GM23338 (cell line): Measurements from ENCODE around the gene ACSL3.

ENCODE experiments used
- CREB1 ChIP-seq: fragments of 250-450 bp; sonication (Bioruptor Pico); IDR thresholded peaks from 2 replicates; pipeline ENCODE4 v1.5.0; 2020; ENCODE audit warnings: low read depth, mild to moderate bottlenecking, moderate library complexity
- ETS1 ChIP-seq: IDR thresholded peaks from 2 replicates; pipeline ENCODE4 v1.6.1; 2016; ENCODE audit warnings: antibody characterized with exemption
- EZH2 ChIP-seq: fragments of 200-600 bp; sonication (generic); IDR thresholded peaks from one replicate; pipeline ENCODE4 v1.8.0; 2017; ENCODE audit warnings: antibody characterized with exemption, mild to moderate bottlenecking, low read depth; ENCODE audit not compliant: unreplicated experiment
- EZH2phosphoT487 ChIP-seq: fragments of 200-600 bp; sonication (generic); IDR thresholded peaks from one replicate; pipeline ENCODE4 v1.8.1; 2018; ENCODE audit warnings: antibody characterized with exemption; ENCODE audit not compliant: unreplicated experiment
- JUNB ChIP-seq: IDR thresholded peaks from one replicate; pipeline ENCODE4 v1.6.1; 2016; ENCODE audit warnings: antibody characterized with exemption; ENCODE audit not compliant: unreplicated experiment
- NANOG ChIP-seq: IDR thresholded peaks from 2 replicates; pipeline ENCODE4 v1.6.1; 2016; ENCODE audit warnings: antibody characterized with exemption, borderline replicate concordance
- POLR2AphosphoS5 ChIP-seq: IDR thresholded peaks from 2 replicates; pipeline ENCODE4 v1.6.1; 2016; ENCODE audit warnings: antibody characterized with exemption, low read depth
- REST ChIP-seq: IDR thresholded peaks from one replicate; pipeline ENCODE4 v1.6.1; 2018; ENCODE audit warnings: antibody characterized with exemption; ENCODE audit not compliant: unreplicated experiment
- STAT1 ChIP-seq: IDR thresholded peaks from one replicate; pipeline ENCODE4 v1.6.1; 2016; ENCODE audit warnings: antibody characterized with exemption; ENCODE audit not compliant: unreplicated experiment
- ZNF331 ChIP-seq: fragments of 250-450 bp; sonication (Bioruptor Pico); IDR thresholded peaks from 2 replicates; pipeline ENCODE4 v1.5.0; 2020; ENCODE audit warnings: low read depth, mild to moderate bottlenecking, moderate library complexity
- TF ChIP-seq, protein P1 (sequence below), 2 experiments: fragments of 200-600 bp in 1 of 2; sonication (generic) in 1 of 2; conservative IDR thresholded peaks; 2 replicates each; pipeline versions ENCODE4 v1.5.1 to v1.6.1; 2016 to 2017; ENCODE audit warnings: antibody characterized with exemption in 2 of 2, low read depth in 2 of 2, mild to moderate bottlenecking in 2 of 2, moderate library complexity in 1 of 2
- TF ChIP-seq, protein P2 (sequence below): fragments of 250-450 bp; sonication (Bioruptor Pico); IDR thresholded peaks from 2 replicates; pipeline ENCODE4 v1.5.0; 2020; ENCODE audit warnings: mild to moderate bottlenecking, moderate library complexity

DNA sequence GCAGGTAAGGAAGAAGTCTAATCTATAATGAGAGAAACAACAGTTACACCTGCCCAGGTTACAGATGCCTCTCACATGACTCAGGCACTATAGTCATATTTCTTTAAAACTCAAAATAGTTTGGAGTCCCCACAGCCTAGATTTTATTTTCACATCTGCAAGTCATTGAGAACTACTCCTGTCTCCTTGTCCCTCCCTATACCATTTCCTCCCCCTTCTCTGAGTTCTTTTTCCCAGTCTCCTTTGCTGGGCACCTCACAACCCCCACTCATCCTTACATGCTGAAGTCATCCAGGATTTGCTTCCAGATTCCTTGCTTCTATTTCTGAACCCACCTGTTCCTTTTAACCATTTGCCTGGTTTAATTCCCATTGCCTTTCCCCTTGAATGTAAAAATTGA is 118.0 kb downstream of the ACSL3 start:
- TF ChIP-seq CREB1 (CRISPR knock-in tag) (no peak), EZH2 (no peak), EZH2phosphoT487 (no peak), REST (no peak), JUNB (no peak), POLR2AphosphoS5 (no peak), ZNF331 (CRISPR knock-in tag) (no peak), STAT1 (no peak), NANOG (no peak), ETS1 (no peak)
- TF ChIP-seq, protein P1, sequence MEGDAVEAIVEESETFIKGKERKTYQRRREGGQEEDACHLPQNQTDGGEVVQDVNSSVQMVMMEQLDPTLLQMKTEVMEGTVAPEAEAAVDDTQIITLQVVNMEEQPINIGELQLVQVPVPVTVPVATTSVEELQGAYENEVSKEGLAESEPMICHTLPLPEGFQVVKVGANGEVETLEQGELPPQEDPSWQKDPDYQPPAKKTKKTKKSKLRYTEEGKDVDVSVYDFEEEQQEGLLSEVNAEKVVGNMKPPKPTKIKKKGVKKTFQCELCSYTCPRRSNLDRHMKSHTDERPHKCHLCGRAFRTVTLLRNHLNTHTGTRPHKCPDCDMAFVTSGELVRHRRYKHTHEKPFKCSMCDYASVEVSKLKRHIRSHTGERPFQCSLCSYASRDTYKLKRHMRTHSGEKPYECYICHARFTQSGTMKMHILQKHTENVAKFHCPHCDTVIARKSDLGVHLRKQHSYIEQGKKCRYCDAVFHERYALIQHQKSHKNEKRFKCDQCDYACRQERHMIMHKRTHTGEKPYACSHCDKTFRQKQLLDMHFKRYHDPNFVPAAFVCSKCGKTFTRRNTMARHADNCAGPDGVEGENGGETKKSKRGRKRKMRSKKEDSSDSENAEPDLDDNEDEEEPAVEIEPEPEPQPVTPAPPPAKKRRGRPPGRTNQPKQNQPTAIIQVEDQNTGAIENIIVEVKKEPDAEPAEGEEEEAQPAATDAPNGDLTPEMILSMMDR (conservative IDR thresholded peaks at IDR 0.05; ENCODE audit: low read depth in 2 of 2) = no peak
- TF ChIP-seq, protein P2, sequence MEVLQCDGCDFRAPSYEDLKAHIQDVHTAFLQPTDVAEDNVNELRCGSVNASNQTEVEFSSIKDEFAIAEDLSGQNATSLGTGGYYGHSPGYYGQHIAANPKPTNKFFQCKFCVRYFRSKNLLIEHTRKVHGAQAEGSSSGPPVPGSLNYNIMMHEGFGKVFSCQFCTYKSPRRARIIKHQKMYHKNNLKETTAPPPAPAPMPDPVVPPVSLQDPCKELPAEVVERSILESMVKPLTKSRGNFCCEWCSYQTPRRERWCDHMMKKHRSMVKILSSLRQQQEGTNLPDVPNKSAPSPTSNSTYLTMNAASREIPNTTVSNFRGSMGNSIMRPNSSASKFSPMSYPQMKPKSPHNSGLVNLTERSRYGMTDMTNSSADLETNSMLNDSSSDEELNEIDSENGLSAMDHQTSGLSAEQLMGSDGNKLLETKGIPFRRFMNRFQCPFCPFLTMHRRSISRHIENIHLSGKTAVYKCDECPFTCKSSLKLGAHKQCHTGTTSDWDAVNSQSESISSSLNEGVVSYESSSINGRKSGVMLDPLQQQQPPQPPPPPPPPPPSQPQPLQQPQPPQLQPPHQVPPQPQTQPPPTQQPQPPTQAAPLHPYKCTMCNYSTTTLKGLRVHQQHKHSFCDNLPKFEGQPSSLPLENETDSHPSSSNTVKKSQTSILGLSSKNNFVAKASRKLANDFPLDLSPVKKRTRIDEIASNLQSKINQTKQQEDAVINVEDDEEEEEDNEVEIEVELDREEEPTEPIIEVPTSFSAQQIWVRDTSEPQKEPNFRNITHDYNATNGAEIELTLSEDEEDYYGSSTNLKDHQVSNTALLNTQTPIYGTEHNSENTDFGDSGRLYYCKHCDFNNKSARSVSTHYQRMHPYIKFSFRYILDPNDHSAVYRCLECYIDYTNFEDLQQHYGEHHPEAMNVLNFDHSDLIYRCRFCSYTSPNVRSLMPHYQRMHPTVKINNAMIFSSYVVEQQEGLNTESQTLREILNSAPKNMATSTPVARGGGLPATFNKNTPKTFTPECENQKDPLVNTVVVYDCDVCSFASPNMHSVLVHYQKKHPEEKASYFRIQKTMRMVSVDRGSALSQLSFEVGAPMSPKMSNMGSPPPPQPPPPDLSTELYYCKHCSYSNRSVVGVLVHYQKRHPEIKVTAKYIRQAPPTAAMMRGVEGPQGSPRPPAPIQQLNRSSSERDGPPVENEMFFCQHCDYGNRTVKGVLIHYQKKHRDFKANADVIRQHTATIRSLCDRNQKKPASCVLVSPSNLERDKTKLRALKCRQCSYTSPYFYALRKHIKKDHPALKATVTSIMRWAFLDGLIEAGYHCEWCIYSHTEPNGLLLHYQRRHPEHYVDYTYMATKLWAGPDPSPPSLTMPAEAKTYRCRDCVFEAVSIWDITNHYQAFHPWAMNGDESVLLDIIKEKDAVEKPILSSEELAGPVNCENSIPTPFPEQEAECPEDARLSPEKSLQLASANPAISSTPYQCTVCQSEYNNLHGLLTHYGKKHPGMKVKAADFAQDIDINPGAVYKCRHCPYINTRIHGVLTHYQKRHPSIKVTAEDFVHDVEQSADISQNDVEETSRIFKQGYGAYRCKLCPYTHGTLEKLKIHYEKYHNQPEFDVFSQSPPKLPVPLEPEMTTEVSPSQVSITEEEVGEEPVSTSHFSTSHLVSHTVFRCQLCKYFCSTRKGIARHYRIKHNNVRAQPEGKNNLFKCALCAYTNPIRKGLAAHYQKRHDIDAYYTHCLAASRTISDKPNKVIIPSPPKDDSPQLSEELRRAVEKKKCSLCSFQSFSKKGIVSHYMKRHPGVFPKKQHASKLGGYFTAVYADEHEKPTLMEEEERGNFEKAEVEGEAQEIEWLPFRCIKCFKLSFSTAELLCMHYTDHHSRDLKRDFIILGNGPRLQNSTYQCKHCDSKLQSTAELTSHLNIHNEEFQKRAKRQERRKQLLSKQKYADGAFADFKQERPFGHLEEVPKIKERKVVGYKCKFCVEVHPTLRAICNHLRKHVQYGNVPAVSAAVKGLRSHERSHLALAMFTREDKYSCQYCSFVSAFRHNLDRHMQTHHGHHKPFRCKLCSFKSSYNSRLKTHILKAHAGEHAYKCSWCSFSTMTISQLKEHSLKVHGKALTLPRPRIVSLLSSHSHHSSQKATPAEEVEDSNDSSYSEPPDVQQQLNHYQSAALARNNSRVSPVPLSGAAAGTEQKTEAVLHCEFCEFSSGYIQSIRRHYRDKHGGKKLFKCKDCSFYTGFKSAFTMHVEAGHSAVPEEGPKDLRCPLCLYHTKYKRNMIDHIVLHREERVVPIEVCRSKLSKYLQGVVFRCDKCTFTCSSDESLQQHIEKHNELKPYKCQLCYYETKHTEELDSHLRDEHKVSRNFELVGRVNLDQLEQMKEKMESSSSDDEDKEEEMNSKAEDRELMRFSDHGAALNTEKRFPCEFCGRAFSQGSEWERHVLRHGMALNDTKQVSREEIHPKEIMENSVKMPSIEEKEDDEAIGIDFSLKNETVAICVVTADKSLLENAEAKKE = no peak
